HG02623 (cell line): ENCODE measurements around the gene DPH7.
A peak's percentile ranks its signal among the peaks of the same experiment; 100 is the strongest.
"Not testable (repeated sequence)": the region's sequence is repeated elsewhere in the genome, so short reads cannot be mapped to it uniquely, and the experiment has no call there.

Experiments used
- ATAC-seq: cut with Tn5 transposase; IDR thresholded peaks from one replicate; pipeline ENCODE4 v1.9.1; 2021; ENCODE audit warnings: moderate library complexity; ENCODE audit not compliant: unreplicated experiment

Gene DPH7

DNA sequence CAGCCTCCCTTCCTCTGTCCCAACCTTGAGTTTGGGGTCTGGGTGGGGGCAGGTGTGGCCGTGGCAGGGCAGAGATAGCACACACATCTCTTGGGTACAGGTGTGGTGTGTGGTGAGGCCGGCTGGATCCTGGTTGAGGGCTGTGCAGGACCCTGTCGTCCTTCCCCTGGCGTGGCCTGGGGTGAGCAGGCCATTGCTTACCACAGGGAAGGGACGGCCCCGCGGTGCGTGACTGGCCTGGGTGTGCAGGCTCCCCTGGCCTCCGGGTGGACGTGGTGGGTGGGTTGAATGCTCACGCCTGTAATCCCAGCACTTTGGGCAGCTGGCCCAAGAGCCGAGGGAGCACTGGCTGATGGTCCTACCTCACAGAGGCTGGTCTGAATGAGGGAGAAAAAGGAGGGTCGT is 28.0 kb upstream of the DPH7 start:
- ATAC-seq: no peak

DNA sequence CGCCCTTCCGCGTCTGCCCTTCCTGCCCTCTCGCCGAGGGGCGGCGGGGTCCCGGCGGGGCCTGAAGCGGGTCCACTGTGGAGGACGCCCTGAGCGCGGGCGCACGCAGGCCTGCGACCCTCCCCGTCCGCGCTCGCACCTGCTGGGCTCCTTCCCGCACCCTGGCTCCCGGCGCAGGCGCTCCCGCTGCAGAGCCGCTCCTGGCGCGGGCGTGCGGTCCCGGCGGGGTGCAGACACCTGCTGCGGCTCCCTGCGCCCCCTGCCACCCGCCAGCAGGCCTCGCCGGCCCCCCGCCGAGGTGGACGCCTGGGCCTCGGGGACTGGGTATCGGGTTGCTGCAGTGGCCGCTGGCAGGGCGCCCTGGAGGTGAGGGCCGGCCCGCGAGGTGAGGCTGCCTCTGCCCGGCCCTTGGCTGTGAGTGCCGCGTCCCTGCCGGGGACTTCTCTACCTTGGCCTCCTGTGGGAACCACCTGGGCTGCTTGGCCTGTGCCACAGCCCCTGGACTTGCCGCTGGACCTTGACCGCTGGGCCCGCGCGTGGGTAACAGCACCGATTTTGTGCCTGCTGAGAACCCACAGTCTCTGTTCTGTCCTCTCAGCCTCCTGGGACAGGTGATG is 27.4 kb upstream of the DPH7 start:
- no peak for ATAC-seq

DNA sequence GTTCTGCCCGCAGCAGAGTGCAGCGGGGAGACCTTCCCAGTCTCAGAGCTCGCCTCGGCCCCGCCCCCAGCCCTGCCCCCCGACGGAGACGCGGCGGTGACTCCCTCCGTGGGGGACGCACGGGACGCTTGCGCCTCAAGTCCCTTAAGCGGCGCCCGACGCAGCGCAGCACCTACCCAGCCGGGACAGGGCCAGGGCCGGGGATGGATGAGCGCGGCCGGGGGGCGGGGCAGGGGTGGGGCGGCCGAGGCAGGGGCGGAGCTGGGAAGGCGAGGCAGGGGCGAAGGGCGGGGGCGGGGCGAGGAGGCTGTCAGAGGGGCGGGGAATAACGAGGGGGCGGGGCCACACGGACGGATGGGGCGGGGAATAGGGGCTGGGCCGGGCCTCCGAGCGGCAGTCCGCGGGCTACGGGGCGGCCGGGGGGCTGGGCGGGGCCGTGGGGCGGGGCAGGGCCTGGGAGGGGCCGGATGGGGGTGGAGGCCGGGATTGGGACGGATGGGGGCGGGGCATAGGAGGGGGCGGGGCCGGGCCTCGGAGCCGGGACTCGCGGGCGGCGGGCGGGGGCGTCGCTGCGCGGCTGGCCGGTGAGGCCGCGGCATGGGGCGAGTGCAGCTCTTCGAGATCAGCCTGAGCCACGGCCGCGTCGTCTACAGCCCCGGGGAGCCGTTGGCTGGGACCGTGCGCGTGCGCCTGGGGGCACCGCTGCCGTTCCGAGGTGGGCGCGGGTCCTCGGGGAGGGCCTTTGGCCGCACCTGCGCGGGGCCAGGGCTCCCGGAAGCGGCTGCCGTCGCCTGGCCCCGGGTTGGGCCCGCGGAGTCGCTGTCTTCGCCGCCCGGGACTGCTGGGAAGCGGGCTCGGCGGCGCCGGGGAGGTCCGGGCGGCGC is 26.6 kb upstream of the DPH7 start, which contains the start of gene ARRDC1:
ARRDC1 (plus strand) TSS at position 566 of the 884 bp plus-strand sequence; CDS start at position 598, 32 bp downstream.
- peak; percentile 68 for ATAC-seq

DNA sequence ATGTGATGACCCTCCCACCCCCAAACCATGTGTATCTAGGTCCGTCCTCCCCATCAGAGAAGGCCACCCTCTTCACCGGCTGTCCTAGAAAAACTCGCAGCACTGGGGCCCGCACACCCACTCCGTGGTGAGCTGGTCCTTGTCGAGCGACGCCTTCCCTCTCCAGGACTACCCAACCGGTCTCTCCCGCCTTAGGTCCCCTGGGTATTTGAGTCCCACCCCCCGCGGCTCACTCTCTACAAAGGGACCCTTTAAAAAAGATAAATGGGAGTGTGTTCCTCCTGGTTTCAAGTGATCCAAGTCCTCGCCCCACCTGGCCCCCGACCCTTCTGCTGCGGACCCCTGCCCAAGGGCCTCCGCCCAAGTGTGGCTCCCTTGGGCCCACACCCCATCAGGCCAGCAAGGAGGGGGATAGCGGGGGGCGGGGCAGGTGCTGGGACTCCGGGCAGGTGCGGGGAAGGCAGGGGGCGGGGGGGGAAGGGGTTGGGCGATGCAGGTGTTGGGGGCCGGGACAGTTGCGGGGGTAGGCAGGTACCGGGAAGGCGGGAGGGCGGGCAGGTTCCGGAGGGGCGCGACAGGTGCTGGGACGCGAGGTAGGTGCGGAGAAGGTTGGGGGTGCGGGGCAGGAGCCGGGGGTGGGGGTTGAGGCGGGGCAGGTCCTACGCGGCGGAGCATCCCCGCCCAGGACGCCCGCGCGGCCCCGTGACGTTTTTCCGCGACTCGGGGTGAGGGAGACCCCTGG is 25.8 kb upstream of the DPH7 start:
- ATAC-seq: no peak

DNA sequence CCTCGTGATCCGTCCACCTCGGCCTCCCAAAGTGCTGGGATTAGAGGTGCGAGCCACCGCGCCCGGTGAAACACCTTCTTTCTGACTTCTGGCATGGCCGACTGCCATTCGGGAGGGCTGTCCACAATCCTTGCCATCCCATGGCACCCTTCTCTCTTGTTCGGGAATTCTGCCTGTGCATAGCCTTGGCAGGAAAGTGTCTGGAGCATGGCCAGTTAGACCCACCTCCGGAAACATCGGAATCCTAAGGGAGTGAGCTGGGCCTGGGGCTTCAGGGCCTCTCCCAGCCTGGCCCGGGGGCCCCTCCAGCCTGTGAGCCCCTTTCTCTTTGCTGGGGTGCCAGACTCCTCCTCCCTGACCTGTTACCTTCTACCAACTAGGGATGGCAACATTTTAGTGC is 25.2 kb upstream of the DPH7 start:
- ATAC-seq: no peak

DNA sequence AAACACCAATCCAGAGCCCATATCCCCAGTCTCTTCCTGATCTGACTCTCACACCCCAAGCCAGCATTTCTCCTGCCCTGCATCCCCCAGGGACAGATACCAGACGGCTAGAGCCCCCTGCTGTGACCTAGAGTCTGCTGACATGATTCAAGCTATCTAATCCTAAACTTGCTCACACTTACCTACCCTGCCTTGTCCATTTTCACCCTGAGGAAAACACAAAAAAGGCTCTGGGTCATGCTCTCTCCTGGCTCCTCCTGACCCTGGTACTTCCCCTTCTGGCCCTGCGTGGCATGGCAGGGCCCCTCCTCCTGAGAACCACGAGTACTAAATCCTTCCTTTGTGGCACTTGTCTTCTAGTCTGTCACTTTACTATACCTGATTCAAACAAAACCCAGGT is 23.9 kb upstream of the DPH7 start:
- ATAC-seq: no peak

DNA sequence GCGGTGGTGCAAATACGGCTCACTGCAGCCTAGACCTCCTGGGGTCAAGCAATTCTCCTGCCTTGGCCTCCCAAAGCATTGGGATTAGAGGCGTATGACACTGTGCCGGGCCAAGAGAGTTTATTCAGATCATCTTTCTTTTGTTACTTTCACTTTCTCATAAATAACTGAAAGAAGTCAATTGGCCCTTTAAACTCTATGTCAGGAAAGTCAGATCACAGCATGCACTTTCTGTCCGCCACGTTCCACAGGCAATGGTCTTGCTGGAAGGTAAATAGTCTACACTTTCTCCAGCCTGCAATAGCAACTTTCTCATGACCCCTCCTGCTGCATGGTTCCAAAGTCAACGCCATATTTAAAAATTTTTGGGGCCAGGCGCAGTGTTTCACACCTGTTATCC is 20.2 kb upstream of the DPH7 start:
- ATAC-seq: no peak

DNA sequence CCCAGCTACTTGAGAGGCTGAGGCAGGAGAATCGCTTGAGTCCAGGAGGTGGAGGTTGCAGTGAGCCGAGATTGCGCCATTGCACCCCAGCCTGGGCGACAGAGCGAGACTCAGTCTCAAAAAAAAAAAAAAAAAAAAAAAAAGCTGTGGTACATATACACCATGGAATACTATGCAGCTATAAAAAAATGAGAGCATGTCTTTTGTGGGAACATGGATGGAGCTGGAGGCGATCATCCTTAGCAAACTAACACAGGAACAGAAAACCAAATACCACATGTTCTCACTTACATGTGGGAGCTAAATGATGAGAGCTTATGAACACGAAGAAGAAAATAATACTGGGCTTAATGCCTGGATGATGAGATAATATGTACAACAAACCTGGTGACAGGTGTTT is 17.9 kb upstream of the DPH7 start:
- not testable (repeated sequence) for ATAC-seq

DNA sequence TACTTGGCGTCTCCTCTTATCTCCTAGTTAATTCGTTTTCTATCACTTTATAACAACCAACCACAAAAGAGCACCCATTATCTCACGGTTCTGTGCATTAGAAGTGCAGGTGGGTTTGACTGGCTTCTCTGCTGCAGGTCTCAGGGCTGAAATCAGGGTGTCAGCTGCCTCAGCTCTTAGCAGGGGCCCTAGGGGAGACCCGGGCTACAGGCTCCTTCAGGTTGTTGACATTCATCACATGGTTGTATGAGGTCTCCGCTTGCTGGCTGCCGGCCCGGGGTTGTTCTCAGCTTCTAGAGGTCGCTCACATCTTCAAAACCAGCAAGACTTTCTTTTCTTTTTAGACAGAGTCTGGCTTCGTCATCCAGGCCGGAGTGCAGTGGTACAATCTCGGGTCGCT is 14.5 kb upstream of the DPH7 start:
- no peak for ATAC-seq

DNA sequence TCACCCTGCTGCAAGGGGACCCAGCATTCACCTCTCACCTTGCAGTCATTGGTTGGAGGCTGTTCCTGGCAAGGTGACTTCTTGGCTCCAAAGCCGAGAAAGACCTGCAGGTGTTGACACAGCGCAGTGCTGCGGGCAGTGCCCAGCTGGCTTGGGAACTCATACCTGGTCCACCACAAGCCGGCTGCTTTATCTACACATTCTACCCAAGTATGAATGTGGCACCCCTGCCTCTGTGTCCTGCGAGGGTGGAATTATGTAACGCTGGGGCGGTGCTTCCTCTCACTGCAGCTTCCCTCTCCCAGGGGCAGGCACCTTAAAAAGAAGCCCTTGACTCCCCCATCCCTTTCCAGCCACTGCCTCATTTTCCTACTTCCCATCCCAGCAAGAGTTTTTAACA is 14.0 kb upstream of the DPH7 start:
- ATAC-seq: no peak

DNA sequence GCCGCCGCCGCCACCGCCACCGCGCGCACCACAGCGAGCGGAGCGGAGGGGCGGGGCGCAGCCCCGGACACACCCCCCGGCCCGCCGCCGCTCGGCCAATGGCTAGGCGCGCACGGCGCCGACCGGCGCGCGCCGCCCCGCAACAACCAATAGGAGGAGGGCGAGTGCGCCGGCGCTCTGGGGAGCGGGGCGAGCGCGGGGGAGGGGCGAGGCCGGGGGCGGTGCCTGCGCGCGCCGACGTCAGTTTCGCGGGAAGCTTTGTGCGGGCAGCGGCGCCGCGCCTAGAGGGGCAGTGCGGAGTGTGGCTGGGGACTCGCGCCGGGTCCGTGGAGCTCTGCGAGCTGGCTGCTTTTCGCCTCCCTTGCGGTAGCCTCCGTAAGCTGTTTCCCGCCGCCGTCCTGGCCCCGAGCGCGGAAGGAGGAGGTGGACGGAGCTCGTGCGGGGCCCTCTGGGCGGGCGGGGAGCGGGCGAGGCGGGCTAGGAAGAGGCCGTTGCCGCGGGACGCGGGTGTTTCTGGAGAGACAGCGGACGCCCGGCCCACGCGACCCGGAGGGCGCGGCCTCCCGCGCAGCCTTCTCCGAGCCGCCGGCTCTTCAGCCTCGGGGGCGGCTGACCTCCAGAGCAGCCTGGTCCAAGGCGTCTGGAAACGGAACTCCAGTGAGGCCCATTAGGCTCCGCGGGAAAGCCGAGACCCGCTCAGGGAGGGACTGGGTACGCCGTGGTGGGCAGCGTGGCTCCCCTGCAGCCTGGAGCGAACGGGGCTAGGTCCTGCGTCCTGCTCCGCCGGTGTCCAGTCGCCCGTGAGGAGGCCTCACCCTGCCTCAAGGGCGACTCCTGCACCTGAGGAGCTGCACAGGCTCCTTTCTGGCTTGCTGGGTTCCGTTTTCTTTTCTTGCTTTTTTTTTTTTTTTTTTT is 12.0 kb upstream of the DPH7 start, which contains the start of gene ZMYND19:
ZMYND19 (minus strand) TSS at position 44 of the 915 bp plus-strand sequence. CDS start 249 bp downstream, outside the sequence.
- ATAC-seq: peak; percentile 77

DNA sequence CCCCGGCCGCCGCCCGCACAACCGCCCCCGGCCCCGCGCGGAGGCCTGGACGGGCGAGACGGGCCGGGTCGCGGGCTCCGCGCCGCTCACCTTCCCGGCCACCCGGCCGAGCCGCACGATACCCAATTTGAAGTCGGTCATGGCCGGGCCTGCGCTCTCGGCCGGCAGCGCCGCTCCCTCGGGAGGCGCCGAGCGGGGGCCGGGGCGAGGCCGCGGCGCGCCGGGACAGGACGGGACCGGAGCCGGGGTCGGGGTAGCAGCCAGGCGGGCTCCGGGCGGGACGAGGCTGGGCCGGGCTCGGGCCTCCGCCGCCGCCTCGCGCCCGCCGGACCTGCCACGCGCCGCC is 11.4 kb upstream of the DPH7 start:
- ATAC-seq: no peak

DNA sequence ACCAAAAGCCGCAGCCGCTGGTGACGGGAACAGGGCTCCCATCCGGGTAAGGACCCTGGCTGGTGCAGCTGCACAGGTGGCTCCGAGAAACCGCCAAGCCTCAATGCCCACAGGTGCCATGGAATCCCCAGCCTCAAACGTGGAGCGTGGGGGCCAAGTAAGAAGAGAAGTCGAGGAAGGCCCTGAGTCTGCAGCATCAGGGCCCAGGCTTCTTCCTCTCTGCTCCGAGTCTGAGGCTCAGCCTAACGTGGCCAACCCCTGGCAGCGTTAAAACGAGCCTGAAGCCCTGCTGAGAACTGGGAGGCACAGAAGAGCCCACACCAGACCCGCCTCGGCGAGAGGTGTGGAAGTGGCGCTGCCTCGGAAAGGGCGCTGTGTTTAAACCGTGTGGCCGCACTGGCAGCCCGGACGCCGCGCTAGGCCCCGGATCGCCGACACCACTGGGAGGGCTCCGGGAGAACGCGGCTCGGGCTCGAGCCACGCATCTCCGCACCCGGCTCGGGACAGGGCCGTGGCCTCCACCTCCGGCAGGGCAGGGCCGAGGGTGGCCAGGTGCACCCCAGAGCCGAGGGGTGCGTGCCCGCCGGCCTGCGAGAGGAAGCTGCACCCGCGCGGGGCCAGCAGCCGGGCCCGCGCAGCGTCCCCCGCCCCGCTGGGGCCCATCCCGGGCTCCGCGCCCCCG is 10.9 kb upstream of the DPH7 start:
- ATAC-seq: peak; percentile 15

DNA sequence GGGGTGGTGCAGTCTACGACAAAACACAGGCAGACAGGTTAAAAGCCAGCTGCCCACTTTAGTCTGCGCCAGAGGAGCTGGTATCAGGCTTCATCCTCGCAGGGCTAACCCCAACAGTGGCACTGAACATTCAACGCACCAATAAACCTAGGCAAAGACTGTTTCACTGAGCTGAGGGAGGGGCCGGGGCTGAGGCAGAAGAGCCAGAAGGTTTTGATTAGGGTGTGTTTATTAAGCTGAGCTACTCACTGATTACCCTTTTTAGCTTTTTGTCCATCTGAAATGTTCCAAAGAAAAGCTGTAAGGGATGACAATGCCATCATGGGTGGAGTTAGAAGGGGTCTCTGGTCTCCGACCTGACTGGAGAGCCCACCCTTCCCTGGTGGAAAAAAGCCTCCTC is 10.2 kb upstream of the DPH7 start:
- ATAC-seq: no peak

DNA sequence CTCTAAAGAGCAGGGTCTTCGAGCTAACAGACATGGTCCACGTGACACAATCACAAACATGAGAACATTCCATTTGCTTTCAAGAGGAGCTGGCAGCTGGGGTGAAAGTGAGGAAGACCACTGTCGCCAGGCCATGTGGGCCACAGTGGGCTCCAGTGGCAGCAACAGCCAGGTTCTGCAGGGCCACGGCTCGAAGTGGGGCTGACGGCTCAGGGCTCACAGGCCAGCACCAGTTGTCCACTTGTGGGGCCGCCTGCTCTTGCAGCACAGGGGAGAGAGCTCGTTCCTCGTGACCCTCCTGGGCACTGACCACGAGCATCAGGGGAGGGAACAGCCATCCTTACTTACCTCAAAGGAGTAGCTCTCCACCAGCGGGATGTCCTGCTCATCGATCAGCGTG is 9.6 kb upstream of the DPH7 start:
- no peak for ATAC-seq

DNA sequence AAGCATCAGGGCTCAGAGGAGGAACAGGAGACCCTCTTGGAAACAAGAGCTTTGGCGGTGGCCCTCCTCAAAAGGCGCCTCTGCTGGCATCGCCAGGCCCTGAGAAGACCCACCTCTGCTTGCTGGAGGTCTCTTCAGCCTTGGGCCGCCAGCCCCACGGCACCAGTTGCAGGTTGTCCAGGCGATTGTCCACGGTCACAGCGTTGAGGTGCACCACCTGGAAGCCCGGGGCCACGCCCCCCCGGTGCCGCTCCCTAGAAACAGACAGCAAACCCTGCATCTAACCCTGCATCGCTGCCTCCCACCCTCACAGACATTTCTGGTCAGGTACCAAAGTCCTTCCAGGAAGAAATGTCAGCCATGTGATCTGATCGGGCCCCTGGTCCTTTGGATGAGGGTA is 8.1 kb upstream of the DPH7 start:
- ATAC-seq: no peak

DNA sequence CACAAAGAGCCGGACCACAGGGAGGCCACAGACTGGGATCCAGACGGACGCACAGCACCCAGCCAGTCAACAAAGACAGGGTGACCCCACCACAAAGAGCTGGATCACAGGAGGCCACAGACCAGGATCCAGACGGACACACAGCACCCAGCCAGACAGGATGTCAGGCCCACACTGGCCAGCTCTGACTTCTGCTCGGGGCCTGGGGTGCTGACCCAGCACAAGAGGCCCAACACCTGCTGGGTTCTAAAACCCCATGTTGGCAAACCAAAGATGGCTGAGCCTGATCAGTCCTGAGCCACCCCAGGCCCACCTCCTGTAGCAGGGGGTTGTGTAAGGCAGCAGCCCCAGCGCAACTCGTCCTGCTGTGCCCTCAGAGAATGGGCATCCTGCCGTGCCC is 5.2 kb upstream of the DPH7 start:
- no peak for ATAC-seq

DNA sequence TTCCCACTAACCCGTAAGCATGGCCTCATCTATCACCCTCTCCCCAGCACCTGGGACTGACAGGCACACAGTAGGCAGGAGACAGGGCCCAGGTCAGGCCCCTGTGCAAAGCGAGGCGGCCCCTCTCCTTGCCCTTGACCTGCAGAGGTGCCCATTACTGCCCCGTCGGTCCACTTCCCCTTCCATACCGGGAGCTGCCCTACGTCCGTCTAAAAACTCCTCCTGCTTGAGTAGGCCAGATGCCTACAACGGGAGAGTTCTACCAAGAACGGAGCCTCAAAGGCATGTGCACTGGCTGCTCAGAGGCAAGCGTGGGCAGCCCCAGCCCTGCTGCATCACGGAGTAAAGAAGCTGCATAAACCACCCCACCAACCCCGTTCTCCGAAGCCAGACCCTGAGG is 4.6 kb upstream of the DPH7 start:
- ATAC-seq: no peak

DNA sequence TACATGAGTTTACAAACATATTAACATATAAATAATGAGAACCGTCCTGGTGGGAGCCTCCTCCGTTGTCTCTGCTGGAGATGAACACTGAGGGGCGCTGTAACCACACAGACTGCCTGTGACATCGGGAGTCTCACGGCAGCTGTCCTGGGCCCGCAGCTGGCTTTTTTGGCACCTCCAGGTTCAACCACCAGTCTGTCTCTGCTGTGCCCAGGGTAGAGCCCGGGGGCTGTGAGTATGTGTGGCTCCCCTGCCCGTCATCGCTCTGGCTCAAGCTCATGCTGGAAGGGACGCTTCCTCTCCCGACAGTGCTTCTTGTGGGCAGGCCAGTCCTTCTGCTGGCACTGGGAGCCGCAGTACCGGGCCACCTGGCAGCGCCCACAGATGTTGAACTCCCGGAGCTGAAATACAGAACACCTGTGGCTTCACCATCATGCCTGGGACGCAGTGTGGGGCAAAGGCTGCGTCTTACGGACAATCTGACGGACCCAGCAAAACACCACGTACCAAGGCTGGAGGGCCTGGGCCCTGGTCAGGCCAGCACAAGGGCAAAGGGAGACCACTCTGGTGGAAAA is 3.6 kb upstream of the DPH7 start:
- ATAC-seq: no peak
